HG03064 (cell line): ENCODE results near the gene IL16.
A peak's percentile ranks its signal among the peaks of the same experiment; 100 is the strongest.

Experiments
- ATAC-seq: cut with Tn5 transposase; IDR thresholded peaks from one replicate; pipeline ENCODE4 v1.9.1; 2021; ENCODE audit warnings: low read depth; ENCODE audit not compliant: unreplicated experiment

IL16 gene

GRCh38 chr15:81254277-81254915 lies 57.7 kb downstream of the IL16 start:
- no peak for ATAC-seq

GRCh38 chr15:81254916-81255290 lies 58.2 kb downstream of the IL16 start:
- no peak for ATAC-seq

GRCh38 chr15:81255315-81255957 lies 58.8 kb downstream of the IL16 start:
- no peak for ATAC-seq

- no peak for ATAC-seq
Observed at GRCh38 chr15:81255958-81256320, 59.3 kb downstream of the IL16 start.

GRCh38 chr15:81256916-81257315 lies 60.2 kb downstream of the IL16 start:
- no peak for ATAC-seq

GRCh38 chr15:81257435-81257834 lies 60.8 kb downstream of the IL16 start:
- no peak for ATAC-seq

GRCh38 chr15:81258455-81258854 lies 61.8 kb downstream of the IL16 start:
- no peak for ATAC-seq

GRCh38 chr15:81259760-81260298 lies 63.1 kb downstream of the IL16 start:
- no peak for ATAC-seq

- ATAC-seq, result no peak
Observed at GRCh38 chr15:81261172-81261811, 64.6 kb downstream of the IL16 start.

- ATAC-seq, result no peak
Observed at GRCh38 chr15:81263477-81263876, 66.8 kb downstream of the IL16 start.

- ATAC-seq, result no peak
Observed at GRCh38 chr15:81264072-81264857, 67.6 kb downstream of the IL16 start.

GRCh38 chr15:81265256-81265943 lies 68.7 kb downstream of the IL16 start:
- no peak for ATAC-seq

GRCh38 chr15:81265944-81266775 lies 69.5 kb downstream of the IL16 start:
- peak; percentile 81 for ATAC-seq

- no peak for ATAC-seq
Observed at GRCh38 chr15:81268340-81268739, 71.7 kb downstream of the IL16 start.

- ATAC-seq, result no peak
Observed at GRCh38 chr15:81268881-81269601, 72.4 kb downstream of the IL16 start.

GRCh38 chr15:81270188-81270587 lies 73.5 kb downstream of the IL16 start:
- ATAC-seq, result no peak

GRCh38 chr15:81270781-81271491 lies 74.3 kb downstream of the IL16 start:
- ATAC-seq, result no peak
